ENCODE measurements around the gene EXT2.

The EXT2 gene

GRCh38 chr11:44226945-44227344, 131.5 kb downstream of the EXT2 start:
- peak overlapping the region; percentile 37 for H3K4me2 ChIP-seq
- TF ChIP-seq, protein P1, sequence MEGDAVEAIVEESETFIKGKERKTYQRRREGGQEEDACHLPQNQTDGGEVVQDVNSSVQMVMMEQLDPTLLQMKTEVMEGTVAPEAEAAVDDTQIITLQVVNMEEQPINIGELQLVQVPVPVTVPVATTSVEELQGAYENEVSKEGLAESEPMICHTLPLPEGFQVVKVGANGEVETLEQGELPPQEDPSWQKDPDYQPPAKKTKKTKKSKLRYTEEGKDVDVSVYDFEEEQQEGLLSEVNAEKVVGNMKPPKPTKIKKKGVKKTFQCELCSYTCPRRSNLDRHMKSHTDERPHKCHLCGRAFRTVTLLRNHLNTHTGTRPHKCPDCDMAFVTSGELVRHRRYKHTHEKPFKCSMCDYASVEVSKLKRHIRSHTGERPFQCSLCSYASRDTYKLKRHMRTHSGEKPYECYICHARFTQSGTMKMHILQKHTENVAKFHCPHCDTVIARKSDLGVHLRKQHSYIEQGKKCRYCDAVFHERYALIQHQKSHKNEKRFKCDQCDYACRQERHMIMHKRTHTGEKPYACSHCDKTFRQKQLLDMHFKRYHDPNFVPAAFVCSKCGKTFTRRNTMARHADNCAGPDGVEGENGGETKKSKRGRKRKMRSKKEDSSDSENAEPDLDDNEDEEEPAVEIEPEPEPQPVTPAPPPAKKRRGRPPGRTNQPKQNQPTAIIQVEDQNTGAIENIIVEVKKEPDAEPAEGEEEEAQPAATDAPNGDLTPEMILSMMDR (conservative IDR thresholded peaks at IDR 0.05; ENCODE audit: low read depth, low read length): no peak
- no peak overlapping the region for H3K4me3 ChIP-seq (IDR thresholded peaks at IDR 0.05; ENCODE audit: insufficient read depth, low read depth, low read length)
- H3K9ac ChIP-seq: 0 out of 2 replicates have a peak overlapping the region, but pooled peaks have one; percentile 8
- no peaks in the 10 kb centered on the region for H3K27me3 ChIP-seq (ENCODE audit: insufficient read depth, low read depth)
- H3K4me1 ChIP-seq (ENCODE audit: low read depth, poor library complexity, severe bottlenecking): peaks cover 51% of the 10 kb centered on the region
- H3K36me3 ChIP-seq (ENCODE audit: insufficient read depth): no peaks in the 10 kb centered on the region
- no peaks in the 10 kb centered on the region for H3K79me2 ChIP-seq (ENCODE audit: insufficient read depth, low read depth)
- H2AFZ ChIP-seq (ENCODE audit: low read depth): no peak overlapping the region
- H3K27ac ChIP-seq: peak overlapping the region; percentile 28; the same call in 1 of the 2 replicates
- H4K20me1 ChIP-seq (ENCODE audit: insufficient read depth): no peaks in the 10 kb centered on the region

DNA sequence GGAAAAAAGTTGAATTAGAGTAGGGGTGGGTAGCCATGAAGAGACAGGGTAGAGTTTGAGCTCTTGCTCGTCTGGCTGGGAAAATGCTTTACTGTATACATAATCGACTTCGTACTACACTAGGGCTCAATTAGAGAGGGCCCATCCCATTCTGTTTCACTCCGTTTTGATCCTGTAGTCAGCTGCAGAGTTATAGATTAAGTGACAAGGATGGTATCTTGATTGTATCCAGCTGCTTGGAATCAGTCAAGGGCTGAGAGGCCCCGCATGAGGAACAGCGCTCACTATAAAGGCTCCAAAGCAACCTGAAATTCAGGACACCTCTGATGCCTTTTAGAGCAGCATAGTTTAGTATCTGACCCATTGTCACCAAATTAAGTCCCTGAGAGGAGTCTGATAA, 132.9 kb downstream of the EXT2 start:
- Histone ChIP-seq H3K27me3 (ENCODE audit: insufficient read depth, low read depth) (no peaks in the 10 kb centered on the region), H3K79me2 (ENCODE audit: insufficient read depth, low read depth) (no peaks in the 10 kb centered on the region)
- TF ChIP-seq, protein P1 (conservative IDR thresholded peaks at IDR 0.05; ENCODE audit: low read depth, low read length): no peak

DNA sequence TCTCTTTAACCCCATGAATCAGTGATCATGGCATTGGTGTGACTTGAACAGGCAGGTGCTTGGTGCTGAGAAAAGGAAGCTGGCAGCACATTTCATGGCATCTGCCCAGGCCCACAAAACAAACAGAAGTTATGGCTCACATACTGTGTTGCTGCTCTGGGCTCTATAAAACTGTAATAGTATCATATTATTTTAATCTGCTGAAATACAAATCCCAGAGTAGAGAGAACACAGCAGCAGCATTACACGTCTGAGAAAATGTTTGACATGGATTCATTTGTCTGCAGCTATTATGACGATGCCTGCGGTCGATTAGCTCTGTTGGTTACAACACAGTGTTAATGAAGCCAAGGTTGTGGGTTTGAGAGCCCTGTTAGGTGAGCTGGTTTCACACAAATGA, 133.6 kb downstream of the EXT2 start:
- no peak overlapping the region for H3K4me3 ChIP-seq (IDR thresholded peaks at IDR 0.05; ENCODE audit: insufficient read depth, low read depth, low read length)
- H3K27me3 ChIP-seq (ENCODE audit: insufficient read depth, low read depth): no peaks in the 10 kb centered on the region
- no peaks in the 10 kb centered on the region for H3K79me2 ChIP-seq (ENCODE audit: insufficient read depth, low read depth)
- H2AFZ ChIP-seq (ENCODE audit: low read depth): no peak overlapping the region
- no peaks in the 10 kb centered on the region for H4K20me1 ChIP-seq (ENCODE audit: insufficient read depth)
- no peaks in the 10 kb centered on the region for H3K36me3 ChIP-seq (ENCODE audit: insufficient read depth)
- peaks cover 43% of the 10 kb centered on the region for H3K4me1 ChIP-seq (ENCODE audit: low read depth, poor library complexity, severe bottlenecking)
- H3K4me2 ChIP-seq: no peak overlapping the region
- TF ChIP-seq, protein P1 (conservative IDR thresholded peaks at IDR 0.05; ENCODE audit: low read depth, low read length): no peak
- no peak overlapping the region for H3K9ac ChIP-seq
- H3K27ac ChIP-seq: no peak overlapping the region

More for the DNA sequence above, 132.9 kb downstream of the EXT2 start:
- Histone ChIP-seq H3K9ac (no peak overlapping the region), H3K36me3 (ENCODE audit: insufficient read depth) (no peaks in the 10 kb centered on the region), H3K4me2 (no peak overlapping the region), H3K27ac (no peak overlapping the region), H3K4me3 (IDR thresholded peaks at IDR 0.05; ENCODE audit: insufficient read depth, low read depth, low read length) (no peak overlapping the region), H2AFZ (ENCODE audit: low read depth) (no peak overlapping the region), H4K20me1 (ENCODE audit: insufficient read depth) (no peaks in the 10 kb centered on the region), H3K4me1 (ENCODE audit: low read depth, poor library complexity, severe bottlenecking) (peaks cover 43% of the 10 kb centered on the region)

DNA sequence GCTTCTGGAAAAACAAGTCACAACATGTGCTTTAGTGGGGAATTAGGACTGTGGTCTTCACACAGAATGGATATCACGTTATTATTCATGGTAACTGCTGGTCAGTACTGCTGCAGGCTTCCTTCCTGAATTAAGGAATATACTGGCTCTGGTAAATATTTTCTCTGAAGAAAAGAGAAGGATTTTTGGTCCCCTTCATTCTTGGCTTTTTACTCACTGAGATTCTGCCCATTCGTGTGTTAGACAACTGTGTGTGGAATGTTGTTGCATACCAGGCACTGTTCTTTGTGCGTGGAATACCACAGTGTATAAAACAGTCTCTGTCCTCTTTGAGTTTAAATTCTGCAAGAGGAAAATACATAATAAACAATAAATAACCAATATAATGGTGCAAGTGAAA, 134.1 kb downstream of the EXT2 start:
- no peaks in the 10 kb centered on the region for H3K36me3 ChIP-seq (ENCODE audit: insufficient read depth)
- TF ChIP-seq, protein P1 (conservative IDR thresholded peaks at IDR 0.05; ENCODE audit: low read depth, low read length): no peak
- H3K9ac ChIP-seq: no peak overlapping the region
- H3K4me3 ChIP-seq (IDR thresholded peaks at IDR 0.05; ENCODE audit: insufficient read depth, low read depth, low read length): no peak overlapping the region
- no peaks in the 10 kb centered on the region for H3K79me2 ChIP-seq (ENCODE audit: insufficient read depth, low read depth)
- no peaks in the 10 kb centered on the region for H3K27me3 ChIP-seq (ENCODE audit: insufficient read depth, low read depth)
- no peak overlapping the region for H3K4me2 ChIP-seq
- no peak overlapping the region for H3K27ac ChIP-seq
- H2AFZ ChIP-seq (ENCODE audit: low read depth): no peak overlapping the region
- H3K4me1 ChIP-seq (ENCODE audit: low read depth, poor library complexity, severe bottlenecking): peaks cover 39% of the 10 kb centered on the region
- H4K20me1 ChIP-seq (ENCODE audit: insufficient read depth): no peaks in the 10 kb centered on the region

Data from KMS-11 (cell line).